Naive B cell (primary cell): ENCODE measurements around the gene TAB3. TPM values are rescaled to one million over a fixed set of nuclear protein-coding genes. Genes with fewer than 3 reads are reported as not detected.
"Not testable (repeated sequence)": the region's sequence is repeated elsewhere in the genome, so short reads cannot be mapped to it uniquely, and the experiment has no call there.

Experiments
- ATAC-seq, 2 donors: fragments of 150-1000 bp; cut with Tn5 transposase; 2 replicates each; pipeline ENCODE4 v1.10.0; 2021; ENCODE audit warnings: low read depth in 2 of 2, mild to moderate bottlenecking in 2 of 2, moderate library complexity in 2 of 2
- DNase-seq: peaks from one replicate; pipeline ENCODE4 v3.0.0; 2022
- H3K27ac Mint-ChIP-seq, 6 donors: one replicate each; pipeline ENCODE4 v1.8.0; 2020 to 2022; ENCODE audit warnings: mild to moderate bottlenecking in 6 of 6, mixed read lengths in 6 of 6, moderate library complexity in 5 of 6, inconsistent platforms in 2 of 6
- H3K27me3 Mint-ChIP-seq, 3 donors: one replicate each; pipeline ENCODE4 v1.8.0; 2021 to 2022; ENCODE audit warnings: mixed read lengths in 3 of 3, mild to moderate bottlenecking in 1 of 3
- H3K36me3 Mint-ChIP-seq, 2 donors: one replicate each; pipeline ENCODE4 v1.8.0; 2020 to 2022; ENCODE audit warnings: mixed read lengths in 2 of 2, inconsistent platforms in 1 of 2, mild to moderate bottlenecking in 1 of 2
- H3K4me1 Mint-ChIP-seq, 3 donors: one replicate each; pipeline ENCODE4 v1.8.0; 2020 to 2022; ENCODE audit warnings: mixed read lengths in 3 of 3, inconsistent platforms in 1 of 3, mild to moderate bottlenecking in 1 of 3, moderate library complexity in 1 of 3
- H3K4me3 Mint-ChIP-seq, 8 donors: one replicate each; pipeline ENCODE4 v1.8.0; 2020 to 2022; ENCODE audit warnings: mild to moderate bottlenecking in 8 of 8, mixed read lengths in 8 of 8, moderate library complexity in 8 of 8, inconsistent platforms in 2 of 8
- H3K9me3 Mint-ChIP-seq, 7 donors: one replicate each; pipeline ENCODE4 v1.8.0; 2020 to 2022; ENCODE audit warnings: mixed read lengths in 7 of 7, mild to moderate bottlenecking in 5 of 7, inconsistent platforms in 2 of 7, moderate library complexity in 1 of 7
- polyA plus RNA-seq, 6 donors: library from polyadenylated mRNA; unstranded; fragments of 300-500 nt; fragmentation: Illumina TruSeq; gene quantifications; one replicate each; pipeline ENCODE4 v1.2.3, GENCODE V29; 2021; ENCODE audit warnings: low read depth in 6 of 6

Gene TAB3
- polyA plus RNA-seq, 6 donors from 2014 or later, result 3.6 to 10.2 (median 7.9) TPM

DNA sequence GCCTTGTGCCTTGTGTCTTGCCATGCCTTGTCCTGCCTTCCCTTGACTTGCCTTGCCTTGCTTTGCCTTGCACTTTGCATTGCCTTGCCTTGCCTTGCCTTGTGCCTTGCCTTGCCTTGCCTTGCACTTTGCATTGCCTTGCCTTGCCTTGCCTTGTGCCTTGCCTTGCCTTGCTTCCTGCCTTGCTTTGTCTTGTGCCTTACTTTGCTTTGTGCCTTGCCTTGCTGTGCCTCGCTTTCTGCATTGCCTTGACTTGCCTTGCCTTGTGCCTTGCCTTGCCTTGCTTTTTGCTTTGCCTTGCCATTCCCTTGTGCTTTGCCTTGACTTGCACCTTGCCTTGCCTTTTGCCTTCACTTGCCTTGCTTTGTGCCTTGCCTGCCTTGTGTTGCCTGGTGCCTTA lies 91.8 kb downstream of the TAB3 start:
- H3K4me3 Mint-ChIP-seq, H3K27ac Mint-ChIP-seq, ATAC-seq, H3K36me3 Mint-ChIP-seq, H3K27me3 Mint-ChIP-seq, H3K4me1 Mint-ChIP-seq, DNase-seq: not testable (repeated sequence)
- peaks cover 0 to 36% (median 0%) of the 10 kb centered on the region in 7 donors for H3K9me3 Mint-ChIP-seq

DNA sequence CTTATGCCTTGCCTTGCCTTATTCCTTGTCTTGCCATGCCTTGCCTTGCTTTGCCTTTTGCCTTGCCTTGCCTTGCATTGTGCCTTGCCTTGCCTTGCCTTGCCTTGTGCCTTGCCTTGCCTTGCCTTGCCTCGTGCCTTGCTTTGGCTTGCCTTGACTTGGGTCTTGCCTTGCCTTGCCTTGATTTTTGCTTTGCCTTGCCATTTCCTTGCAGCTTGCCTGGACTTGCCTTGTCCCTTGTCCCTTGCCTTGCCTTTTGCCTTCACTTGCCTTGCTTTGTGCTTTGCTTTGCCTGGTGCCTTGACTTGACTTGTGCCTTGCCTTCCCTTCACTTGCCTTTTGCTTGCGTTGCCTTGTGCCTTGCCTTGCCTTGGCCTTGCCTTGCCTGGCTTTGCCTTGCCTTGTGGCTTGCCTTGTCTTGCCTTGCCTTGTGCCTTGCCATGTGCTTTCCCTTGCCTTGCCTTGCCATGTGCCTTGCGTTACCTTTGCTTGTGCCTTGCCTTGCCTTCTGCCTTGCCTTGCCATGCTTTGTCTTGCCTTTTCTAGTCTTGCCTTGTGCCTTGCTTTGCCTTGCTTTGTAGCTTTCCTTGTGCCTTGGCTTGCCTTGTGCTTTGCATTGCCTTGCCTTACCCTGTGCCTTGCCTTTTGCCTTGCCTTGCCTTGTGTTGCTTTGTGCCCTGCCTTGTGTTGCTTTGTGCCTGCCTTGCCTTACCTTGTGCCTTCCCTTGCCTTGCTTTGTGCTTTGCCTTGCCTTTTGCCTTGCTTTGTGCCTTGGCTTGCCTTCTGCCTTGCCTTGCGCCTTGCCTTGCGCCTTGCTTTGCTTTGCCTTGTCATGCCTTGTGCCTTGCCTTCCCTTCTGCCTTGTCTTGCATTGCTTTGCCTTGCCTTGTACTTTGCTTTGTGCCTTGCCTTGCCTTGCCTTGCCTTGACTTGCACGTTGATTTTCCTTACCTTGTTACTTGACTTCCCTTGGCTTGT lies 92.8 kb downstream of the TAB3 start:
- peak overlapping the region in 1 of 6 donors; percentile 34 for H3K27ac Mint-ChIP-seq
- ATAC-seq, result no peak
- no peaks in the 10 kb centered on the region for H3K27me3 Mint-ChIP-seq

DNA sequence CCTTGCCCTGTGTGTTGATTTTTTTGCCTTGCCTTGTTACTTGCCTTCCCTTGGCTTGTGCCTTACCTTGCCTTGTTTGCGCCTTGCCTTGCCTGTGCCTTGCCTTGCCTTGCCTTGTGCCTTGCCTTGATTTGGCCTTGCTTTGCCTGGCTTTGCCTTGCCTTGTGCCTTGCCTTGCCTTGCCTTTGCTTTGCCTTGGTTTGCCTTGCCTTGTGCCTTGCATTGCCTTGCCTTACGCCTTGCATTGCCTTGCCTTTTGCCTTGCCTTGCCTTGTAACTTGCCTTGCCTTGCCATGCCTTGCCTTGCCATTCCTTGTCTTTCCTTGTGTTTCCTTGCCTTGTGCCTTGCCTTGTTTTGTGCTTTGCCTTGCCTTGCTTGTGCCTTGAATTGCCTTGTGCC lies 94.6 kb downstream of the TAB3 start:
- ATAC-seq, result no peak
- Mint-ChIP-seq H3K4me3 (no peak overlapping the region), H3K27ac (no peak overlapping the region), H3K9me3 (peaks cover 0 to 60% (median 0%) of the 10 kb centered on the region in 7 donors), H3K4me1 (no peaks in the 10 kb centered on the region), H3K36me3 (no peaks in the 10 kb centered on the region), H3K27me3 (no peaks in the 10 kb centered on the region)
- DNase-seq, result no peak

More for the DNA sequence above, 92.8 kb downstream of the TAB3 start:
- DNase-seq, result no peak
- Mint-ChIP-seq H3K4me3 (no peak overlapping the region), H3K36me3 (no peaks in the 10 kb centered on the region), H3K4me1 (no peaks in the 10 kb centered on the region), H3K9me3 (peaks cover 0 to 43% (median 0%) of the 10 kb centered on the region in 7 donors)

DNA sequence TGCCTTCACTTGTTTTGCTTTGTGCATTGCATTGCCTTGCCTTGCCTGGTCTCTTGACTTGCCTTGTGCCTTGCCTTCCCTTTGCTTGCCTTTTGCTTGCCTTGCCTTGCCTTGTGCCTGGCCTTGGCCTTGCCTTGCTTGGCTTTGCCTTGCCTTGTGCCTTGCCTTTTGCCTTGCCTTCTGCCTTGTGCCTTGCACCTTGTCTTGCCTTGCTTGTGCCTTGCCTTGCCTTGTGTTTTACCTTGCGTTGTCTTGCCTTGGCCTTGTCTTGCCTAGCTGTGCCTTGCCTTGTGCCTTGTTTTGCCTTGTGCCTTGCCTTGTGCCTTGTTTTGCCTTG lies 95.3 kb downstream of the TAB3 start:
- no peak overlapping the region for H3K4me3 Mint-ChIP-seq
- no peaks in the 10 kb centered on the region for H3K36me3 Mint-ChIP-seq
- DNase-seq, result no peak
- no peaks in the 10 kb centered on the region for H3K4me1 Mint-ChIP-seq
- no peak overlapping the region for H3K27ac Mint-ChIP-seq
- ATAC-seq, result no peak
- H3K27me3 Mint-ChIP-seq, result no peaks in the 10 kb centered on the region
- peaks cover 0 to 66% (median 0%) of the 10 kb centered on the region in 7 donors for H3K9me3 Mint-ChIP-seq

DNA sequence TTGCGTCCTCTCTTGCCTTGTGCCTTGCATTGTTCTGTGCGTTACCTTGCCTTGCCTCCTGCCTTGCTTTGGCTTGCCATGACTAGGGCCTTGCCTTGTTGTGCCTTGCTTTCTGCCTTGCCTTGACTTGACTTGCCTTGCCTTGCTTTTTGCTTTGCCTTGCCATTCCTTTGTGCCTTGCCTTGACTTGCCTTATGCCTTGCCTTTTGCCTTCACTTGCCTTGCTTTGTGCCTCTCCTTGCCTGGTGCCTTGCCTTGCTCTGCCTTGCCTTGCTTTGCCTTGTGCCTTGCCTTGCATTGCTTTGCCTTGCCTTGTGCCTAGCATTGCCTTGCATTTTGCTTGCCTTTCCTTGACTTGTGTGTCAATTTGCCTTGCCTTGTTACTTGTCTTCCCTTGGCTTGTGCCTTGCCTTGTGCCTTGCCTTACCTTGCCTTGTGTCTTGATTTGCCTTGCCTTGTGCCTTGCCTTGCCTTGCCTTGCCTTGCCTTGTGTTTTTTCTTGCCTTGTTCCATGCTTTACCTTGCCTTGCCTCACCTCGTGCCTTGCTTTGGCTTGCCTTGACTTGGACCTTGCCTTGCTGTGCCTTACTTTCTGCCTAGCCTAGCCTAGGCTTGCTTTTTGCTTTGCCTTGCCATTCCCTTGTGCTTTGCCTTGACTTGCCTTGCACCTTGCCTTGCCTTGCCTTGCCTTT lies 95.8 kb downstream of the TAB3 start:
- peak overlapping the region in 1 of 6 donors; percentile 51 for H3K27ac Mint-ChIP-seq
- peaks cover 0 to 66% (median 2%) of the 10 kb centered on the region in 7 donors for H3K9me3 Mint-ChIP-seq
- no peak overlapping the region for H3K4me3 Mint-ChIP-seq
- ATAC-seq (no peak), DNase-seq (no peak)
- no peaks in the 10 kb centered on the region for H3K36me3 Mint-ChIP-seq
- H3K27me3 Mint-ChIP-seq, result no peaks in the 10 kb centered on the region
- H3K4me1 Mint-ChIP-seq, result no peaks in the 10 kb centered on the region

DNA sequence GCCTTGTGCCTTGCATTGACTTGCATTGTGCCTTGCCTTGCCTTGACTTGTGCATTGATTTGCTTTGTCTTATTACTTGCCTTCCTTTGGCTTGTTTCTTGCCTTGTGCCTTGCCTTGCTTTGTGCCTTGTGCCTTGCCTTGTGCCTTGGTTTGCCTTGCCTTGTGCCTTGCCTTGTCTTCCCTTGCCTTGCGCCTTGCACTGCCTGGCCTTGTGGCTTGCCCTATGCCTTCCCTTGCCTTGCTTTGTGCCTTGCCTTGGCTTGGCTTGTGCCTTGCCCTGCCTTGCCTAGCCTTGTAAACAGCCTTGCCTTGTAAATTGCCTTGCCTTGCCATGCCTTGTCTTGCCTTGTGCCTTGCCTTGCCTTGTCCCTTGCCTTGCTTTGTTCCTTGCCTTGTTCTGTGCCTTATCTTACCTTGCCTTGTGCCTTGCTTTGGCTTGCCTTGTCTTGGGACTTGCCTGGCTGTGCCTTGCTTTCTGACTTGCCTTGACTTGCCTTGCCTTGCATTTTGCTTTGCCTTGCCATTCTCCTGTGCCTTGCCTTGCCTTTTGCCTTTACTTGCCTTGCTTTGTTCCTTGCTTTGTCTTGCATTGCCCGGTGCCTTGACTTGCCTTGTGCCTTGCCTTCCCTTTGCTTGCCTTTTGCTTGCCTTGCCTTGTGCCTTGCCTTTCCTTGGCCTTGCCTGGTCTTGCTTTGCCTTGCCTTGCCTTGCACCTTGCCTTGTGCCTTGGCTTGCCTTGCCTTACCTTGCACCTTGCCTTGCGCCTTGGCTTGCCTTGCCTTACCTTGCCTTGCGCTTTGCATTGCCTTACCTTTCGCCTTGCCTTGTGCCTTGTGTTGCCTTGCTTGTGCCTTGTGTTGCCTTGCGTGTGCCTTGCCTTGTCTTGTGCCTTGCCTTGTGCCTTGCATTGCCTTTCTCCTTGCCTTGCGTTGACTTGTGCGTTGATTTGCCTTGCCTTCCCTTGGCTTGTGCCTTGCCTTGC lies 97.5 kb downstream of the TAB3 start:
- H3K27me3 Mint-ChIP-seq, result no peaks in the 10 kb centered on the region
- no peaks in the 10 kb centered on the region for H3K4me1 Mint-ChIP-seq
- H3K9me3 Mint-ChIP-seq, result peaks cover 0 to 66% (median 2%) of the 10 kb centered on the region in 7 donors
- ATAC-seq (no peak), DNase-seq (no peak)
- no peak overlapping the region for H3K4me3 Mint-ChIP-seq
- no peak overlapping the region for H3K27ac Mint-ChIP-seq
- H3K36me3 Mint-ChIP-seq, result no peaks in the 10 kb centered on the region

DNA sequence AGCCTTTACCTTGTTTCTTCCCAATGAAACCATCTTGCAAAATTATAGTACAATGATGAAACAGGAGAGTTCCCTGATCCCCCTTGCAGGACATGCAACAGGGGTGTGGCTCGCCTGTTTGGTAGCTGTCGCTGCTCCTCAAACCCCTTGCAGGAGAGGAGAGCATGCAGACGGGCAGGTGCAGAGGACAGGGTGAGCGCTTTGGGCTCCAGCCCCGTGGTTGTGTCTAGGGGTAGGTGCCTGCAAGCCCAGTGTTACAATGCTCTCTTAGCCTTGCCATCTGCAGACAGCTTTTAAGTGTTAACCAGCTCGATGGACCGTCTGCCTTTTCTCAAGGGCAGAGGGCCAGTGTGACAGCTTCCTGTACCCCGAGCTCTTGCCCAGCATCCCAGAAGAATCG lies 102.0 kb downstream of the TAB3 start:
- ATAC-seq (no peak), DNase-seq (no peak)
- Mint-ChIP-seq H3K36me3 (no peaks in the 10 kb centered on the region), H3K9me3 (peaks cover 0 to 29% (median 2%) of the 10 kb centered on the region in 7 donors), H3K27me3 (peaks cover 0 to 4% (median 0%) of the 10 kb centered on the region in 3 donors), H3K4me3 (no peak overlapping the region), H3K27ac (no peak overlapping the region), H3K4me1 (no peaks in the 10 kb centered on the region)

DNA sequence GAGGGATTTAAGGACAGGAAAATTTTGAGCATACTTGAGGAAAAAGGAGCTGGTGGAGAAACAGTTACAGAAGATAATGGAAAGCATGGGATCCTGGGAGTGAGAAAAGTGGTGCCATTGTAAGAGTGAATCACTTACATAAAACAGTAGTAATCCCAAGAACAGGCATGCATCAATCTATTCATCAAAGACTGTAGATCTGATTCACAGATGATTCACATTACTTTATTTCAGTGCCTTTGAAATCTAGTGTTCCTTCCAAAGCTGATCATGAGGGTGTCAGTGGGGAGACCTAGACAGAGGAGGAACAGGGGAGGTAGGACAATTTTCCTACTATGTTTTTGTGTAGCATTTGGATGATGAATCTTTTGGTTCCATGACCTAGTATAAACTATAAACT lies 102.7 kb downstream of the TAB3 start:
- H3K27me3 Mint-ChIP-seq, result peaks cover 0 to 4% (median 0%) of the 10 kb centered on the region in 3 donors
- peaks cover 0 to 24% (median 0%) of the 10 kb centered on the region in 7 donors for H3K9me3 Mint-ChIP-seq
- H3K36me3 Mint-ChIP-seq, result no peaks in the 10 kb centered on the region
- no peak overlapping the region for H3K27ac Mint-ChIP-seq
- no peaks in the 10 kb centered on the region for H3K4me1 Mint-ChIP-seq
- no peak overlapping the region for H3K4me3 Mint-ChIP-seq
- DNase-seq (no peak), ATAC-seq (no peak)

DNA sequence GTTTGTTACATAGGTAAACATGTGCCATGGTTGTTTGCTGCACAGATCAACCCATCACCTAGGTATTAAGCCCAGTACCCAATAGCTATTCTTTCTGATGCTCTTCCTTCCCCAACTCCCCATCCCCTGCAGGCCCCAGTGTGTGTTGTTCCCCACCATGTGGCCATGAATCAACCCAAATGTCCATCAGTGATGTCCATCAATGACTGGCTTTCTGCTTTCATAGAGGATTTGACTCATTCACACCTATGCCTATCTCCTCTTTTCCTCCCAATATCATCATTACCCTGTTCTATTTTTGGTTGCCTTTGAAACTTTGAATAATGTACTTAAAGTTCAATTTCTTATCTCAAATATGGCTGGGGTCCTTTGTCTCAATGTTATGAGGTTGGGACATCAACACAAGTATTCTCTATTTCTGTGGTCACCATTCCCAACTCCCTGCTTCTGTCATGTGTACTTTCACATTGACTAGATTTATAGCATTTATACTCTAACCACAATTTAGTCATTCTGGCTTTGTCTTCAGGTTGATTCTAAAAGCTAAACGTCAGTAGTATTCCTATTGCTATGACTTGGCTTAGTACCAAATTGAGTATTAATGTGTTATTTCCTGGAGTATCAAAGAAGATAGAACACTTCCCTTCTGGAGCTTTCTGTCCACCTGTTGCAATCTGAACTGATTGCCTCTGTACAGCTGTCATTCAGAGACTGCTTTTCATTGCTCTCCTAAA lies 107.2 kb downstream of the TAB3 start:
- no peak for ATAC-seq
- Mint-ChIP-seq H3K27ac (no peak overlapping the region), H3K4me1 (no peaks in the 10 kb centered on the region), H3K27me3 (peaks cover 0 to 5% (median 4%) of the 10 kb centered on the region in 3 donors), H3K4me3 (no peak overlapping the region), H3K36me3 (no peaks in the 10 kb centered on the region), H3K9me3 (peaks cover 0 to 4% (median 0%) of the 10 kb centered on the region in 7 donors)
- DNase-seq, result no peak

DNA sequence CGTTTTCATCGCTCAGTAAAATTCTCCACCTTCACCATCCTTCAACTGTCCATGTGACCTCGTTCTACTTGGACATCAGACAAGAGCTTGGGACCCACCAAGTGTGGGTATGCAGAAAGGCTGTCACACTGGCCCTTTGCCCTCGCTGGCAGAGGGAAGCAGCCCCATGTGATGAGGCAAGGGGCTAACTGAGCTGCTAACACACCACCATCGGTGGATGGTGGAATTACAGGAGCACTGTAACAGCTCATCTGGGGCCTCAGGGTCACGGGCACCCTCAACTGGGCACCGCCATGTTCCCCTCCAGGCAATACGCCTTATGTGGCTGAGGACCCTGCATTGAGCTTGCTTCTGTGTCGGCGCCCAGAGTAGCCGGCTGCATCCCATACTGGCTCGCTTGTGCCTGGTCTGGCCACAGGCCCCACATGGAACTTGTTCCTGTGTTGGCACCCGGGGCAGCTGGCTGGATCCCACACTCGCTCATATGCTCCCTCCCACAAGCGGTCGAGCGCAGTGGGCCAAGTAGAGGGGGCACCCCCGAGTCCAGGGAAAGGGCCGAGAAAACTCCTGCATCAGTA lies 109.5 kb downstream of the TAB3 start:
- DNase-seq, result no peak
- H3K4me3 Mint-ChIP-seq, result no peak overlapping the region
- no peak overlapping the region for H3K27ac Mint-ChIP-seq
- no peak for ATAC-seq
- peaks cover 0 to 7% (median 4%) of the 10 kb centered on the region in 7 donors for H3K9me3 Mint-ChIP-seq
- H3K27me3 Mint-ChIP-seq, result peaks cover 0 to 5% (median 0%) of the 10 kb centered on the region in 3 donors
- H3K36me3 Mint-ChIP-seq, result no peaks in the 10 kb centered on the region
- no peaks in the 10 kb centered on the region for H3K4me1 Mint-ChIP-seq

DNA sequence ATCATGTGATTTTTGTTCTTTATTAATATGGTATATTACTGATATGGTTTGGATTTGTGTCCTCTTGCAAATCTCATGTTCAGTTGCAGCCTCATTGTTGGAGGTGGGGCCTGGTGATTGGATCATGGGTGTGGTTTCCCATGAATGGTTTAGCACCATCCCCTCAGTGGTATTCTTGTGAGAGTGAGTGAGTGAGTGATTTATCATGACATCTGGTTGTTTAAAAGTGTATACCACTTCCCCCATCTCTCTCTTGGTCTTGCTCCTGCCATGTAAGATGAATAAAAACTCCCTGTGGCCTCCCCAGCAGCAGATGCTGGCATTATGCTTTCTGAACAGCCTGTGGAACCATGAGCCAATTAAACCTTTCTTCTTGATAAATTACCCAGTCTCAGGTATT lies 111.5 kb downstream of the TAB3 start:
- peaks cover 0 to 5% (median 0%) of the 10 kb centered on the region in 3 donors for H3K27me3 Mint-ChIP-seq
- H3K36me3 Mint-ChIP-seq, result no peaks in the 10 kb centered on the region
- DNase-seq (no peak), ATAC-seq (no peak)
- no peak overlapping the region for H3K4me3 Mint-ChIP-seq
- H3K9me3 Mint-ChIP-seq, result peaks cover 0 to 6% (median 4%) of the 10 kb centered on the region in 7 donors
- H3K4me1 Mint-ChIP-seq, result no peaks in the 10 kb centered on the region
- no peak overlapping the region for H3K27ac Mint-ChIP-seq
